Smooth muscle cell (in vitro differentiated cells): ENCODE results near the gene ITGB8. TPM values are rescaled to one million over a fixed set of nuclear protein-coding genes. Genes with fewer than 3 reads are reported as not detected.

Experiments
- DNase-seq: peaks from one replicate; lab custom pipeline; 2025; ENCODE audit not compliant: unreplicated experiment; lab: John Stamatoyannopoulos, UW
- H2AFZ ChIP-seq: fragments of 200-600 bp; sonication (generic); 2 replicates; pipeline ENCODE4 v1.6.0; 2016; ENCODE audit warnings: antibody characterized with exemption, low read depth, mild to moderate bottlenecking
- H3F3A ChIP-seq: fragments of 200-600 bp; sonication (generic); 2 replicates; pipeline ENCODE4 v1.6.0; 2017; ENCODE audit warnings: antibody characterized with exemption, low read depth
- H3K27ac ChIP-seq: fragments of 200-600 bp; sonication (generic); 2 replicates; pipeline ENCODE4 v1.5.1; 2016; ENCODE audit warnings: low read depth, mild to moderate bottlenecking
- H3K27me3 ChIP-seq: fragments of 200-600 bp; sonication (generic); 2 replicates; pipeline ENCODE4 v1.6.1; 2016; ENCODE audit warnings: low read depth, mild to moderate bottlenecking
- H3K36me3 ChIP-seq: fragments of 200-600 bp; sonication (generic); 2 replicates; pipeline ENCODE4 v1.5.1; 2016; ENCODE audit warnings: low read depth
- H3K4me1 ChIP-seq: fragments of 200-600 bp; sonication (generic); 2 replicates; pipeline ENCODE4 v1.5.1; 2016; ENCODE audit warnings: low read depth
- H3K4me2 ChIP-seq: fragments of 200-600 bp; sonication (generic); 2 replicates; pipeline ENCODE4 v1.6.0; 2016; ENCODE audit warnings: mild to moderate bottlenecking
- H3K4me3 ChIP-seq: fragments of 200-600 bp; sonication (generic); 2 replicates; pipeline ENCODE4 v1.5.1; 2016; ENCODE audit warnings: mild to moderate bottlenecking
- H3K79me2 ChIP-seq: fragments of 200-600 bp; sonication (generic); 2 replicates; pipeline ENCODE4 v1.6.0; 2016; ENCODE audit warnings: low read depth, mild to moderate bottlenecking
- H3K9ac ChIP-seq: fragments of 200-600 bp; sonication (generic); 2 replicates; pipeline ENCODE4 v1.6.0; 2016; ENCODE audit warnings: low read depth
- H3K9me3 ChIP-seq: fragments of 200-600 bp; sonication (generic); replicated peaks from 2 replicates; pipeline ENCODE4 v1.5.1; 2016; ENCODE audit warnings: low read depth
- H4K20me1 ChIP-seq: fragments of 200-600 bp; sonication (generic); 2 replicates; pipeline ENCODE4 v1.6.0; 2016; ENCODE audit warnings: low read depth
- WGBS: methylation state at CpG from one replicate; pipeline ENCODE4 v1.1.7; 2016; ENCODE audit warnings: low lambda C conversion rate; 5-methylcytosine and 5-hydroxymethylcytosine counted together
- polyA plus RNA-seq: library from polyadenylated mRNA; unstranded; fragments of >200 nt; fragmentation: Nextera tagmentation; extraction: Ambion mirVana; gene quantifications from 2 replicates; pipeline ENCODE4 v1.2.1, GENCODE V29; 2016
- total RNA-seq: library from RNA; depleted of rRNA; stranded (reverse); fragments of >200 nt; gene quantifications from 2 replicates; pipeline ENCODE4 v1.2.3, GENCODE V29; 2014
- TF ChIP-seq, protein P1 (sequence below): fragments of 200-600 bp; sonication (generic); IDR thresholded peaks from 2 replicates; pipeline ENCODE4 v1.5.1; 2017; ENCODE audit warnings: borderline replicate concordance, mild to moderate bottlenecking, antibody characterized with exemption; ENCODE audit not compliant: insufficient read depth, poor library complexity, severe bottlenecking

ITGB8 gene
- total and polyA plus RNA-seq, 2 experiments from 2014 or later = 0.38 to 10.2 TPM

DNA sequence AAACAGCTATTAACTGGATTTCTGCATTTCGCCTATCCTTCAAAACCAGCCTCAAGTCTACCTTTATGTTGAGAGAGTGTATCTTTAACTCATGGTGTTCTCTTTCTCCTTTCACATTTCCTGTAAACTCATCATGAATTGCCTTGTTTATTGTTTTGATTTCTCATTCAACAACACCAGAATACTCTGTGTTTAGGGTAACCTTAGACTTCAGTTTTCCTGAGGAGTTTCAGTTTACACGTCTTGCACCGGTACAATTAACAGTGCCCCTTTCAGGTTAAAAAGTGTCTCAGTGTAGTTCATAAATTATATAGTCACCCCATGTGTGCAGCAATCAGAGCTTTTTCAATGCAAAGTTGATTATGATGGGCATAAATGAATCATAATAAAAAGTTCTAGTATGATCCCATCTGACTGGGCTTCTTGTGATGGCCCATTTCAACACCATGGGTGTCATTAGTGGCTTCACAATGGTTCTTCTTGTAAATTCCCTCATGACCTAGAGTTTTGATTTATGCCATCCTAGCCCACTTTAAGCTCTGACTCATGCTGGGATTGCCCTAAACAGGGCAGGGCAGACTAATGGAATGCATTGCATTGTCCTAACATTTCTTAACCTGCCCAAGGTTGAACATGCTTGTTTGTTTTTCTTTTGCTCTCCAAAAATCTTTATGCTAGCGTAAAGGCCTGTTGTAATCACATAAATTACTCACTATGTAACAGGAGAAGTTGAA is 22.0 kb downstream of the ITGB8 start:
- no peaks in the 10 kb centered on the region for H3K79me2 ChIP-seq
- H3K9ac ChIP-seq = peak overlapping the region; percentile 47
- H3K4me3 ChIP-seq = no peak overlapping the region
- no peaks in the 10 kb centered on the region for H3F3A ChIP-seq
- no peaks in the 10 kb centered on the region for H3K27me3 ChIP-seq
- peak overlapping the region; percentile 38 for H3K4me2 ChIP-seq
- H2AFZ ChIP-seq = no peak overlapping the region
- no peaks in the 10 kb centered on the region for H3K36me3 ChIP-seq
- no peaks in the 10 kb centered on the region for H4K20me1 ChIP-seq
- WGBS = 83% methylated on average over 4 of the region's 4 CpGs
- H3K4me1 ChIP-seq = no peaks in the 10 kb centered on the region
- DNase-seq = no peak
- H3K9me3 ChIP-seq = no peaks in the 10 kb centered on the region
- H3K27ac ChIP-seq = peak overlapping the region; percentile 71
- TF ChIP-seq, protein P1, sequence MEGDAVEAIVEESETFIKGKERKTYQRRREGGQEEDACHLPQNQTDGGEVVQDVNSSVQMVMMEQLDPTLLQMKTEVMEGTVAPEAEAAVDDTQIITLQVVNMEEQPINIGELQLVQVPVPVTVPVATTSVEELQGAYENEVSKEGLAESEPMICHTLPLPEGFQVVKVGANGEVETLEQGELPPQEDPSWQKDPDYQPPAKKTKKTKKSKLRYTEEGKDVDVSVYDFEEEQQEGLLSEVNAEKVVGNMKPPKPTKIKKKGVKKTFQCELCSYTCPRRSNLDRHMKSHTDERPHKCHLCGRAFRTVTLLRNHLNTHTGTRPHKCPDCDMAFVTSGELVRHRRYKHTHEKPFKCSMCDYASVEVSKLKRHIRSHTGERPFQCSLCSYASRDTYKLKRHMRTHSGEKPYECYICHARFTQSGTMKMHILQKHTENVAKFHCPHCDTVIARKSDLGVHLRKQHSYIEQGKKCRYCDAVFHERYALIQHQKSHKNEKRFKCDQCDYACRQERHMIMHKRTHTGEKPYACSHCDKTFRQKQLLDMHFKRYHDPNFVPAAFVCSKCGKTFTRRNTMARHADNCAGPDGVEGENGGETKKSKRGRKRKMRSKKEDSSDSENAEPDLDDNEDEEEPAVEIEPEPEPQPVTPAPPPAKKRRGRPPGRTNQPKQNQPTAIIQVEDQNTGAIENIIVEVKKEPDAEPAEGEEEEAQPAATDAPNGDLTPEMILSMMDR = no peak

DNA sequence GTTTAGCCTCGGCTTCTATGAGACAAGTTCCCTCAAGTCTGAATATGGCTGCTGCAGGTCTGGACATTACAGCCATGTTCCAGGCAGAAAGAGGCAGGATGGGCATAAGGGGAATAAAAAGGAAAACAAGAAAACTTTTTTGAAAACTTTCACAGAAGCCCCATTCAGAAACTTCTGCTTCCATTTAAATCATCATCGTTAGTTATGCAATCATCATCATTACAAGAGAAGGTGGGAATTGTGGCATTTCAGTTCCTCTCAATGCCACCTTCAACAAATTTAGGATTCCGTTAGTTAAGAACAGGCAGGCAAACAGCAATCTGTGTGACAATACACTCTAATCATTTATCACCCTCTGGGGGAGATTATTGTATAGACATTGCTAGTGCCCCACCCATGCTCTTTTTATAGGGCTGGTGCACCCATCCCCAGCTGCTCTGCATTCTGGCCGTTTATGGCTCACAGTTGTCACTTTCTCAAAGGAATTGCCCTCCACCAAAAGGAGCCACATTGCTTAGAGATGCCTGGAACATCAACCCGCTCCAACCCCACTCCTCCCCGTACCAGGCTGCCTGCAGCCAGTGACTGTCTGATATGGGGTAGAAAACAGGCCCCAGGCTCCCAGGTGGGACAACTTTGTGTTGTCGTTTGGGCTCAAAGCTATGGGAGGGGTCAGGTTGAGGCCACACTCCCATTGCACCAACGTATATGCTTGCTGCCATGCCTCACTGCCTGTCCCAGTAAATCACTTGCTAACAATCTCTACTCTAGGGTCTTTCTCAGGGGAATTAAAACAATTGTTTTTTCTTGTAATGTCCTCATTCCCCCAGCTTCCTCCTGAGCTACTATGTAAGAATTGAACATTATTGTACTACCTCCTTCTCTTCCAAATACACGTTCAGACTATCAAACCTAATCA is 24.2 kb downstream of the ITGB8 start:
- Histone ChIP-seq H3K4me2 (no peak overlapping the region), H3K4me1 (no peaks in the 10 kb centered on the region), H3K4me3 (no peak overlapping the region), H3K9ac (no peak overlapping the region), H3F3A (no peaks in the 10 kb centered on the region), H3K27me3 (no peaks in the 10 kb centered on the region), H3K9me3 (no peaks in the 10 kb centered on the region), H2AFZ (no peak overlapping the region), H3K36me3 (no peaks in the 10 kb centered on the region), H3K79me2 (no peaks in the 10 kb centered on the region), H3K27ac (no peak overlapping the region), H4K20me1 (no peaks in the 10 kb centered on the region)
- no peak for DNase-seq
- TF ChIP-seq, protein P1 = no peak
- WGBS = 74% methylated on average over 9 of the region's 9 CpGs

- TF ChIP-seq, protein P1 = no peak
- Histone ChIP-seq H3K4me2 (no peak overlapping the region), H4K20me1 (no peaks in the 10 kb centered on the region), H3K4me3 (no peak overlapping the region), H3K79me2 (no peaks in the 10 kb centered on the region), H3K27ac (no peak overlapping the region), H3K27me3 (no peaks in the 10 kb centered on the region), H3F3A (no peaks in the 10 kb centered on the region), H3K9ac (no peak overlapping the region), H3K36me3 (no peaks in the 10 kb centered on the region), H3K4me1 (no peaks in the 10 kb centered on the region), H3K9me3 (no peaks in the 10 kb centered on the region), H2AFZ (no peak overlapping the region)
- 95% methylated on average over 3 of the region's 3 CpGs for WGBS
- DNase-seq = no peak
Measured at GRCh38 chr7:20358106-20358505, 27.4 kb downstream of the ITGB8 start.
